GM06990 (cell line): Measurements from ENCODE around the gene TENM4.

Source experiments
- DNase-seq: peaks from one replicate; pipeline ENCODE4 v3.0.0-alpha.2; 2011; ENCODE audit not compliant: insufficient read length; ENCODE audit errors: extremely low read depth
- H3K27me3 ChIP-seq: replicated peaks from 2 replicates; pipeline ENCODE4 v1.6.0; 2011; ENCODE audit warnings: low read length; ENCODE audit not compliant: control insufficient read depth, insufficient read depth
- H3K36me3 ChIP-seq: 2 replicates; pipeline ENCODE4 v1.5.1; 2011; ENCODE audit warnings: low read length; ENCODE audit not compliant: control insufficient read depth, insufficient read depth
- H3K4me3 ChIP-seq: replicated peaks from 2 replicates; pipeline ENCODE4 v1.5.1; 2011; ENCODE audit warnings: low read depth, mild to moderate bottlenecking, control low read depth, low read length
- CTCF ChIP-seq: IDR thresholded peaks from 2 replicates; pipeline ENCODE4 v1.5.1; 2011; ENCODE audit warnings: low read length, control low read depth, mild to moderate bottlenecking, inconsistent platforms; ENCODE audit not compliant: insufficient read depth, poor library complexity, severe bottlenecking

Gene TENM4

GRCh38 chr11:78767027-78767932 lies 673.5 kb downstream of the TENM4 start:
- H3K4me3 ChIP-seq, result no peak overlapping the region
- no peak for DNase-seq
- no peaks in the 10 kb centered on the region for H3K36me3 ChIP-seq
- H3K27me3 ChIP-seq, result peaks cover 1% of the 10 kb centered on the region
- no peak for TF ChIP-seq CTCF

GRCh38 chr11:78764946-78765345 lies 675.9 kb downstream of the TENM4 start:
- TF ChIP-seq CTCF, result no peak
- no peaks in the 10 kb centered on the region; the same call in none of the 2 replicates for H3K27me3 ChIP-seq
- no peaks in the 10 kb centered on the region for H3K36me3 ChIP-seq
- no peak overlapping the region for H3K4me3 ChIP-seq
- no peak for DNase-seq

GRCh38 chr11:78763664-78764063 lies 677.2 kb downstream of the TENM4 start:
- no peaks in the 10 kb centered on the region for H3K36me3 ChIP-seq
- no peak overlapping the region for H3K4me3 ChIP-seq
- no peak for DNase-seq

GRCh38 chr11:78762105-78762504 lies 678.7 kb downstream of the TENM4 start:
- DNase-seq, result no peak
- H3K36me3 ChIP-seq, result no peaks in the 10 kb centered on the region
- no peak overlapping the region for H3K4me3 ChIP-seq
- no peaks in the 10 kb centered on the region; the same call in none of the 2 replicates for H3K27me3 ChIP-seq
- TF ChIP-seq CTCF, result no peak

More at GRCh38 chr11:78763664-78764063, 677.2 kb downstream of the TENM4 start:
- no peaks in the 10 kb centered on the region; the same call in none of the 2 replicates for H3K27me3 ChIP-seq
- no peak for TF ChIP-seq CTCF

GRCh38 chr11:78759071-78759470 lies 681.8 kb downstream of the TENM4 start:
- Histone ChIP-seq H3K4me3 (no peak overlapping the region), H3K36me3 (no peaks in the 10 kb centered on the region), H3K27me3 (no peaks in the 10 kb centered on the region; the same call in none of the 2 replicates)
- no peak for DNase-seq
- TF ChIP-seq CTCF, result no peak
